Esophagus muscularis mucosa (tissue), 4 donors: ENCODE results near the gene CCN6.

Experiments used
- EP300 ChIP-seq: sonication (generic); formaldehyde crosslinking; IDR thresholded peaks from one replicate; pipeline ENCODE4 v1.6.1; 2017; ENCODE audit warnings: antibody characterized with exemption
- POLR2A ChIP-seq: fragments of 450-650 bp; IDR thresholded peaks from one replicate; pipeline ENCODE4 v1.6.1; 2017; ENCODE audit warnings: antibody characterized with exemption, moderate library complexity, mild to moderate bottlenecking, low read depth
- POLR2AphosphoS5 ChIP-seq, 2 donors: sonication (generic); formaldehyde crosslinking; IDR thresholded peaks; one replicate each; pipeline ENCODE4 v1.6.1; 2017; ENCODE audit warnings: antibody characterized with exemption in 2 of 2
- TF ChIP-seq, protein P1 (sequence below), 3 experiments: fragments of 200-600 bp in 2 of 3; fragments of 450-650 bp in 1 of 3; sonication (generic) in 2 of 3; IDR thresholded peaks; one replicate each; pipeline ENCODE4 v1.5.1; 2017 to 2019; ENCODE audit warnings: antibody characterized with exemption in 3 of 3, mild to moderate bottlenecking in 2 of 3, moderate library complexity in 1 of 3

DNA sequence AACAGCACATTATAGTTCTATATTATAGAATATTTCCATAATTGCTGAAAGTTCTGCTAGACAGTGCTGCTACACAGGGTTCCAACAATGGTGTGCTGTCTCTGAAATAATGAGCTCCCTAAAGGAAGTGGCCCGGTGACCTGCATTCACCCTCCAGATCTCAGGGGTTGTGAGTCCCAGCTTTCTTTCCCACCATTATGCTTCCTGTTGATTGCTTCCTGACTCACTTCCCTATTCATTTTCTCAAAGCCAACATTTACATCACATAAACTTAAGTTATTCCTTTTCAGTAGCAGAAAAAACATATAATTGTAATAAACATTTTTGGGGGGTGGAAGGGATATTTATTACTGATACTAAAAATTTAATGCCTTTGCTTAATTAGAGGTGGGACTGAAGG, 12.9 kb upstream of the CCN6 start:
- TF ChIP-seq, protein P1, sequence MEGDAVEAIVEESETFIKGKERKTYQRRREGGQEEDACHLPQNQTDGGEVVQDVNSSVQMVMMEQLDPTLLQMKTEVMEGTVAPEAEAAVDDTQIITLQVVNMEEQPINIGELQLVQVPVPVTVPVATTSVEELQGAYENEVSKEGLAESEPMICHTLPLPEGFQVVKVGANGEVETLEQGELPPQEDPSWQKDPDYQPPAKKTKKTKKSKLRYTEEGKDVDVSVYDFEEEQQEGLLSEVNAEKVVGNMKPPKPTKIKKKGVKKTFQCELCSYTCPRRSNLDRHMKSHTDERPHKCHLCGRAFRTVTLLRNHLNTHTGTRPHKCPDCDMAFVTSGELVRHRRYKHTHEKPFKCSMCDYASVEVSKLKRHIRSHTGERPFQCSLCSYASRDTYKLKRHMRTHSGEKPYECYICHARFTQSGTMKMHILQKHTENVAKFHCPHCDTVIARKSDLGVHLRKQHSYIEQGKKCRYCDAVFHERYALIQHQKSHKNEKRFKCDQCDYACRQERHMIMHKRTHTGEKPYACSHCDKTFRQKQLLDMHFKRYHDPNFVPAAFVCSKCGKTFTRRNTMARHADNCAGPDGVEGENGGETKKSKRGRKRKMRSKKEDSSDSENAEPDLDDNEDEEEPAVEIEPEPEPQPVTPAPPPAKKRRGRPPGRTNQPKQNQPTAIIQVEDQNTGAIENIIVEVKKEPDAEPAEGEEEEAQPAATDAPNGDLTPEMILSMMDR (IDR thresholded peaks at IDR 0.05) = no peak
- TF ChIP-seq POLR2AphosphoS5 (IDR thresholded peaks at IDR 0.05) = no peak
- no peak for TF ChIP-seq POLR2A
- no peak for TF ChIP-seq EP300
